Caco-2 (cell line): ENCODE data around the gene ZNF503. TPM values are rescaled to one million over a fixed set of nuclear protein-coding genes. Genes with fewer than 3 reads are reported as not detected.

Experiments
- Bru-seq: library from RNA; stranded (reverse); fragments of 400-500 nt; gene quantifications from one replicate; lab custom pipeline; 2021; lab: Mats Ljungman, UMichigan
- BruChase-seq, 2 experiments: library from RNA; stranded (reverse); fragments of 400-500 nt; gene quantifications; one replicate each; lab custom pipeline; 2021; lab: Mats Ljungman, UMichigan
- BruUV-seq: library from RNA; stranded (reverse); fragments of 400-500 nt; replicated peaks from 2 replicates; lab custom pipeline; 2021; lab: Mats Ljungman, UMichigan
- CTCF ChIA-PET: fragments of 300-600 bp; sonication (Branson Sonifier 250); formaldehyde crosslinking; loops from one replicate; lab custom pipeline; 2022; ENCODE audit warnings: antibody characterized with exemption; lab: Charles Lee
- POLR2A ChIA-PET: fragments of 300-600 bp; sonication (Branson Sonifier 250); formaldehyde crosslinking; loops from one replicate; lab custom pipeline; 2022; ENCODE audit warnings: antibody characterized with exemption; lab: Charles Lee
- DNase-seq, 2 experiments: peaks; one replicate each; pipeline versions ENCODE4 v3.0.0 to v3.0.0-alpha.2; 2020 to 2022
- H3K27me3 ChIP-seq: replicated peaks from 2 replicates; pipeline ENCODE4 v1.6.0; 2011; ENCODE audit warnings: low read length; ENCODE audit not compliant: control insufficient read depth, insufficient read depth
- H3K36me3 ChIP-seq: 2 replicates; pipeline ENCODE4 v1.5.1; 2011; ENCODE audit warnings: low read length; ENCODE audit not compliant: control insufficient read depth, insufficient read depth
- H3K4me1 ChIP-seq: fragments of 250-450 bp; sonication (Bioruptor Pico); 2 replicates; pipeline ENCODE4 v1.5.1; 2020; ENCODE audit warnings: mild to moderate bottlenecking
- H3K4me3 ChIP-seq: 2 replicates; pipeline ENCODE4 v1.5.1; 2011; ENCODE audit warnings: low read depth, mild to moderate bottlenecking, control low read depth, low read length
- H3K9me3 ChIP-seq: fragments of 250-450 bp; sonication (Bioruptor Pico); 2 replicates; pipeline ENCODE4 v1.5.1; 2020; ENCODE audit warnings: mild to moderate bottlenecking, moderate library complexity
- H3K27ac Mint-ChIP-seq: one replicate; pipeline ENCODE4 v1.8.0; 2022; ENCODE audit warnings: mixed read lengths; ENCODE audit not compliant: unreplicated experiment
- H3K27me3 Mint-ChIP-seq: one replicate; pipeline ENCODE4 v1.8.0; 2022; ENCODE audit warnings: mixed read lengths; ENCODE audit not compliant: insufficient read depth, unreplicated experiment
- H3K36me3 Mint-ChIP-seq: one replicate; pipeline ENCODE4 v1.8.0; 2022; ENCODE audit warnings: mild to moderate bottlenecking, mixed read lengths; ENCODE audit not compliant: insufficient read depth, unreplicated experiment
- H3K4me1 Mint-ChIP-seq: one replicate; pipeline ENCODE4 v1.8.0; 2022; ENCODE audit warnings: low read depth, mixed read lengths; ENCODE audit not compliant: unreplicated experiment
- H3K4me3 Mint-ChIP-seq: one replicate; pipeline ENCODE4 v1.8.0; 2022; ENCODE audit warnings: mild to moderate bottlenecking, moderate library complexity, mixed read lengths; ENCODE audit not compliant: unreplicated experiment
- H3K9me3 Mint-ChIP-seq: one replicate; pipeline ENCODE4 v1.8.0; 2022; ENCODE audit warnings: mixed read lengths; ENCODE audit not compliant: unreplicated experiment
- CTCF ChIP-seq, 2 experiments: fragments of 200-600 bp in 1 of 2; IDR thresholded peaks; 1 replicate in 1 of 2; 2 replicates in 1 of 2; pipeline versions ENCODE4 v1.5.1 to v1.8.0; 2011 to 2022; ENCODE audit warnings: antibody characterized with exemption in 1 of 2, control low read depth in 1 of 2, inconsistent platforms in 1 of 2, low read depth in 1 of 2, low read length in 1 of 2, mild to moderate bottlenecking in 1 of 2, moderate library complexity in 1 of 2; ENCODE audit not compliant: insufficient read depth in 1 of 2, severe bottlenecking in 1 of 2, unreplicated experiment in 1 of 2
- intact Hi-C: fragments of 100-400 bp; cut with micrococcal nuclease; formaldehyde crosslinking; loops from one replicate; pipeline ENCODE4 v1.10.0; 2022; ENCODE audit not compliant: unreplicated experiment
- long read RNA-seq: library from polyadenylated mRNA; stranded (forward); transcript quantifications from one replicate; pipeline ENCODE4 v2.0.0, GENCODE V29; 2022
- total RNA-seq: library from RNA; stranded (reverse); gene quantifications from 2 replicates; pipeline ENCODE4 v1.2.3, GENCODE V29; 2022

Gene ZNF503
- total RNA-seq (35.5 and 35.7 TPM in 2 replicates), Bru-seq, nascent RNA (percentile 93 among the genes with signal in this experiment), BruChase-seq, experiment 1, labeled RNA remaining after a 2-hour chase (percentile 88 among the genes with signal in this experiment), BruChase-seq, experiment 2, labeled RNA remaining after a 6-hour chase (percentile 77 among the genes with signal in this experiment)
- long read RNA-seq, transcript ZNF503-201 (2 exons, 3,347 nt): major isoform, 14 of 42 reads
- long read RNA-seq, partial matches to known transcripts: 0 of 42 reads
- long read RNA-seq, other reads (novel, unspliced or antisense): 28 of 42 reads

GRCh38 chr10:75401569-75402485 is at the start of gene ZNF503:
Gene ZNF503 (minus strand): TSS chr10:75401764. CDS start chr10:75401419, 345 bp downstream.
- intact Hi-C loops: loop anchor here (1.0 to 10.0 kb wide), 10 partner anchors 28 to 1143 kb away; no protein-coding TSS in a partner anchor
- peak within 1 kb of the TSS; percentile 94 for H3K4me3 Mint-ChIP-seq
- ChIA-PET POLR2A (interaction anchor here (0.5 to 1.6 kb wide), 21 partner anchors 8 to 1241 kb away, joined by 3 to 19 read pairs (median 4); partner anchors contain the start of gene LRMDA), CTCF (interaction anchor here (0.6 to 1.4 kb wide), 10 partner anchors 29 to 910 kb away, joined by 3 to 8 read pairs (median 4); partner anchors contain the start of gene COMTD1)
- H3K4me1 Mint-ChIP-seq: peaks cover 7% of the 10 kb centered on the region
- no peaks in the 10 kb centered on the region for H3K9me3 ChIP-seq
- peak within 1 kb of the TSS; percentile 95 for H3K27ac Mint-ChIP-seq
- DNase-seq: peak; percentile 98 to 99
- no TSS peak for BruUV-seq
- H3K36me3 ChIP-seq: peaks cover 4% of the 10 kb centered on the region
- H3K27me3 Mint-ChIP-seq: no peaks in the 10 kb centered on the region
- TF ChIP-seq CTCF (IDR thresholded peaks at IDR 0.05; ENCODE audit: insufficient read depth in 1 of 2, low read depth in 1 of 2, low read length in 1 of 2, severe bottlenecking in 1 of 2, unreplicated experiment in 1 of 2): no peak
- H3K9me3 Mint-ChIP-seq: no peaks in the 10 kb centered on the region
- no peaks in the 10 kb centered on the region for H3K27me3 ChIP-seq
- peaks cover 86% of the 10 kb centered on the region for H3K36me3 Mint-ChIP-seq
- peak within 1 kb of the TSS; percentile 99 for H3K4me3 ChIP-seq
- H3K4me1 ChIP-seq: peaks cover 9% of the 10 kb centered on the region

DNA sequence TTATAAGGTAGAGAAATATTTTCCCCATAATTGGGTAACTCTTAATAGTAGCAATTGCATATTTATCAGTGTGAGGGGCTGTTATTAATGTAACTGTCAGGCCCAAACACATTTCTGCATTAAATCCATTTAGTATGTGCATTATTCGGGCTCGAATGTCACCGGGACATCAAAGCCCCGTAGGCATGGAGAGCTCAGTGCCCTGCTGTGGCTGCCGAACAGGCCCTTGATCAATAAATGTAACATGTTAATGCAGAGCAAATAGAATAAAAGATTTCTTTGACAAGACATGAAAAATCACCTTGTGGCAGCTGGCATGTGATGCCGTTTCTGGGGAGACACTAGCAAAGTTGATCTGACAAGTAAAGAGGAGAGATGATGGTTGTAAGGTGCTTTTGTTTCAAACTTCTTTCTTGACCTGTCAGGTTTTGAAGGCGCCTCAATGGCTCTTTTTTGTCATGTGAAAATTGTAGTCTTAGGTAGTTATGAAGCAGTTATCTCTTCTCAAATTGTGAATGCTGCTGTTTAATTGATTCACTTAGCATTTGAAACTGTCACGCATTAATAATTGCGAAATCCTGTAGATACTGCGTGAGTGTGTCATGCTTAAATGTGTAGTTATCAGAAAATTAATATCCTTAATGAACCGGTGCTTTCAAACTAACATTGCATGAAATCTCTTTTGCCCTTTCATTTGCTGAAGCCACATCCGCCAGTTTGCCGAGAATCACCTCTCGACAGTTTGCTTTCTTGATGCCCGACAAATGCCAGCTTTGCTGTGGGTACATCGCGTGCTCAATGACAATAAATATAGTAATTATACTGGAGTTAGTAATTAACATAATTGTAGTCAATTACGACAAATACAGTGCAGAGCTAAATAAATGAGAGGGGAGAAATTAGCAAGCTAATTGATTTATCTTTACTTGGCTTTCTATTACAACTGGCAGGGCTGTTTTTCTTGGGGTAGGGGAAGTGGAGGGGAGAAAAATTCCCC is 49.4 kb upstream of the ZNF503 start:
- no peak overlapping the region for H3K4me3 Mint-ChIP-seq

More for the DNA sequence above, 49.4 kb upstream of the ZNF503 start:
- ChIA-PET POLR2A (no interaction called here), CTCF (interaction anchor here (0.7 kb wide), 1 partner anchor 1554 kb away, joined by 3 read pairs; no protein-coding TSS in a partner anchor)
- Mint-ChIP-seq H3K9me3 (peaks cover 11% of the 10 kb centered on the region), H3K36me3 (peaks cover 15% of the 10 kb centered on the region), H3K27me3 (no peaks in the 10 kb centered on the region), H3K27ac (no peak overlapping the region), H3K4me1 (peaks cover 19% of the 10 kb centered on the region)
- H3K4me3 ChIP-seq: no peak overlapping the region
- no peaks in the 10 kb centered on the region; the same call in 1 of the 2 replicates for H3K36me3 ChIP-seq
- no peaks in the 10 kb centered on the region; the same call in 1 of the 2 replicates for H3K4me1 ChIP-seq
- intact Hi-C loops: no loop called here
- H3K27me3 ChIP-seq: no peaks in the 10 kb centered on the region
- no TSS peak for BruUV-seq
- no peak for TF ChIP-seq CTCF (IDR thresholded peaks at IDR 0.05; ENCODE audit: insufficient read depth in 1 of 2, low read depth in 1 of 2, low read length in 1 of 2, severe bottlenecking in 1 of 2, unreplicated experiment in 1 of 2)
- DNase-seq: no peak
- H3K9me3 ChIP-seq: peaks cover 7% of the 10 kb centered on the region; the same call in 1 of the 2 replicates
